HEK293 (cell line): ENCODE results near the gene DDO.
A peak's percentile ranks its signal among the peaks of the same experiment; 100 is the strongest.

ENCODE experiments used
- CTCF ChIA-PET: fragments of 350-600 bp; formaldehyde crosslinking; extraction: SDS; loops from one replicate; lab custom pipeline; 2021; ENCODE audit warnings: antibody characterized with exemption; lab: Yijun Ruan, JAX
- POLR2A ChIA-PET: fragments of 300-600 bp; formaldehyde crosslinking; extraction: SDS; loops from one replicate; lab custom pipeline; 2020; ENCODE audit warnings: antibody characterized with exemption, inconsistent platforms; lab: Yijun Ruan, JAX
- H3K27ac ChIP-seq: fragments of 200-500 bp; sonication (Bioruptor generic); 2 replicates; pipeline ENCODE4 v1.5.1; 2014; ENCODE audit warnings: low read depth, low read length, control low read depth, inconsistent platforms; ENCODE audit errors: extremely low read depth
- H3K36me3 ChIP-seq, 2 experiments: fragments of 200-500 bp in 1 of 2; sonication (Bioruptor generic) in 1 of 2; 1 replicate in 1 of 2; 2 replicates in 1 of 2; pipeline ENCODE4 v1.5.1; 2014 to 2017; ENCODE audit warnings: inconsistent platforms in 2 of 2, low read length in 2 of 2; ENCODE audit not compliant: control insufficient read depth in 2 of 2, insufficient read depth in 1 of 2
- H3K4me1 ChIP-seq: fragments of 200-500 bp; sonication (Bioruptor generic); 2 replicates; pipeline ENCODE4 v1.5.1; 2014; ENCODE audit warnings: mild to moderate bottlenecking, low read length, inconsistent platforms; ENCODE audit not compliant: control insufficient read depth, insufficient read depth
- H3K4me3 ChIP-seq: 2 replicates; pipeline ENCODE4 v1.5.1; 2011; ENCODE audit warnings: low read depth, mild to moderate bottlenecking, control low read depth, low read length, moderate library complexity
- H3K9me3 ChIP-seq: fragments of 200-500 bp; sonication (Bioruptor generic); 2 replicates; pipeline ENCODE4 v1.5.1; 2014; ENCODE audit warnings: low read depth, low read length, inconsistent platforms; ENCODE audit not compliant: control insufficient read depth, insufficient read depth
- EGR2 ChIP-seq: fragments of 450-650 bp; formaldehyde crosslinking; IDR thresholded peaks from 2 replicates; pipeline ENCODE4 v1.5.1; 2016; ENCODE audit warnings: low read depth, missing biosample characterization, missing genetic modification characterization
- GLI2 ChIP-seq: fragments of 450-650 bp; formaldehyde crosslinking; IDR thresholded peaks from 2 replicates; pipeline ENCODE4; 2017; ENCODE audit warnings: missing biosample characterization, missing genetic modification characterization, low read depth, borderline replicate concordance
- GLI4 ChIP-seq: fragments of 450-650 bp; formaldehyde crosslinking; IDR thresholded peaks from 2 replicates; pipeline ENCODE4 v1.5.1; 2016; ENCODE audit warnings: missing biosample characterization, missing genetic modification characterization
- SCRT2 ChIP-seq: fragments of 450-650 bp; formaldehyde crosslinking; IDR thresholded peaks from 2 replicates; pipeline ENCODE4 v1.5.1; 2016; ENCODE audit warnings: missing biosample characterization, missing genetic modification characterization
- SETDB1 ChIP-seq: IDR thresholded peaks from one replicate; pipeline ENCODE4 v1.6.1; 2017; ENCODE audit warnings: mild to moderate bottlenecking, low read length, moderate library complexity, mixed read lengths; ENCODE audit not compliant: insufficient read length
- SP7 ChIP-seq: fragments of 450-650 bp; formaldehyde crosslinking; IDR thresholded peaks from 2 replicates; pipeline ENCODE4 v1.5.1; 2016; ENCODE audit warnings: missing biosample characterization, missing genetic modification characterization
- TRIM28 ChIP-seq: IDR thresholded peaks from 2 replicates; pipeline ENCODE4 v1.6.1; 2011; ENCODE audit warnings: low read length, control low read depth, borderline replicate concordance
- ZBTB21 ChIP-seq: fragments of 450-650 bp; formaldehyde crosslinking; IDR thresholded peaks from 2 replicates; pipeline ENCODE4 v1.5.1; 2017; ENCODE audit warnings: missing biosample characterization, missing genetic modification characterization
- ZBTB8A ChIP-seq: fragments of 450-650 bp; formaldehyde crosslinking; IDR thresholded peaks from 2 replicates; pipeline ENCODE4 v1.5.1; 2016; ENCODE audit warnings: missing biosample characterization, missing genetic modification characterization
- ZEB2 ChIP-seq: fragments of 450-650 bp; formaldehyde crosslinking; IDR thresholded peaks from 2 replicates; pipeline ENCODE4 v1.5.1; 2016; ENCODE audit warnings: missing biosample characterization, missing genetic modification characterization
- ZFP69B ChIP-seq: fragments of 450-650 bp; formaldehyde crosslinking; IDR thresholded peaks from 2 replicates; pipeline ENCODE4 v1.5.1; 2016; ENCODE audit warnings: missing biosample characterization, missing genetic modification characterization
- ZNF174 ChIP-seq: fragments of 450-650 bp; formaldehyde crosslinking; IDR thresholded peaks from 2 replicates; pipeline ENCODE4 v1.5.0; 2017; ENCODE audit warnings: missing biosample characterization, mild to moderate bottlenecking, missing genetic modification characterization
- ZNF2 ChIP-seq: fragments of 450-650 bp; formaldehyde crosslinking; IDR thresholded peaks from 2 replicates; pipeline ENCODE4 v1.5.1; 2016; ENCODE audit warnings: missing biosample characterization, missing genetic modification characterization
- ZNF202 ChIP-seq: fragments of 450-650 bp; formaldehyde crosslinking; IDR thresholded peaks from 2 replicates; pipeline ENCODE4 v1.5.1; 2016; ENCODE audit warnings: missing biosample characterization, missing genetic modification characterization, borderline replicate concordance
- ZNF223 ChIP-seq: fragments of 450-650 bp; formaldehyde crosslinking; IDR thresholded peaks from 2 replicates; pipeline ENCODE4 v1.5.1; 2016; ENCODE audit warnings: missing biosample characterization, missing genetic modification characterization
- ZNF239 ChIP-seq: fragments of 450-650 bp; formaldehyde crosslinking; IDR thresholded peaks from 2 replicates; pipeline ENCODE4 v1.5.1; 2016; ENCODE audit warnings: missing biosample characterization, missing genetic modification characterization
- ZNF248 ChIP-seq: fragments of 450-650 bp; formaldehyde crosslinking; IDR thresholded peaks from 2 replicates; pipeline ENCODE4 v1.5.1; 2017; ENCODE audit warnings: missing biosample characterization, missing genetic modification characterization
- ZNF311 ChIP-seq: fragments of 450-650 bp; formaldehyde crosslinking; IDR thresholded peaks from 2 replicates; pipeline ENCODE4 v1.5.1; 2017; ENCODE audit warnings: missing biosample characterization, missing genetic modification characterization, borderline replicate concordance
- ZNF37A ChIP-seq: fragments of 450-650 bp; IDR thresholded peaks from 2 replicates; pipeline ENCODE4 v1.5.1; 2018; ENCODE audit warnings: missing biosample characterization, missing genetic modification characterization
- ZNF473 ChIP-seq: fragments of 450-650 bp; formaldehyde crosslinking; IDR thresholded peaks from 2 replicates; pipeline ENCODE4 v1.5.1; 2017; ENCODE audit warnings: missing biosample characterization, missing genetic modification characterization
- ZNF530 ChIP-seq: fragments of 450-650 bp; formaldehyde crosslinking; IDR thresholded peaks from 2 replicates; pipeline ENCODE4 v1.5.1; 2016; ENCODE audit warnings: low read depth, missing biosample characterization, missing genetic modification characterization
- ZNF558 ChIP-seq: fragments of 450-650 bp; formaldehyde crosslinking; IDR thresholded peaks from 2 replicates; pipeline ENCODE4 v1.5.1; 2016; ENCODE audit warnings: missing biosample characterization, missing genetic modification characterization
- ZNF596 ChIP-seq: fragments of 450-650 bp; IDR thresholded peaks from 2 replicates; pipeline ENCODE4 v1.5.0; 2018; ENCODE audit warnings: missing biosample characterization, mild to moderate bottlenecking, missing genetic modification characterization, moderate library complexity
- ZNF610 ChIP-seq: fragments of 450-650 bp; formaldehyde crosslinking; IDR thresholded peaks from 2 replicates; pipeline ENCODE4 v1.5.1; 2016; ENCODE audit warnings: missing biosample characterization, missing genetic modification characterization, borderline replicate concordance
- ZNF747 ChIP-seq: fragments of 450-650 bp; formaldehyde crosslinking; IDR thresholded peaks from 2 replicates; pipeline ENCODE4 v1.5.1; 2016; ENCODE audit warnings: missing biosample characterization, missing genetic modification characterization
- ZSCAN30 ChIP-seq: fragments of 450-650 bp; IDR thresholded peaks from 2 replicates; pipeline ENCODE4 v1.5.1; 2018; ENCODE audit warnings: missing biosample characterization, mild to moderate bottlenecking, missing genetic modification characterization, moderate library complexity
- TF ChIP-seq, protein P1 (sequence below): fragments of 450-650 bp; formaldehyde crosslinking; IDR thresholded peaks from 2 replicates; pipeline ENCODE4 v1.5.1; 2016; ENCODE audit warnings: missing biosample characterization, missing genetic modification characterization
- TF ChIP-seq, protein P2 (sequence below): fragments of 450-650 bp; IDR thresholded peaks from 2 replicates; pipeline ENCODE4 v1.5.1; 2018; ENCODE audit warnings: missing biosample characterization, mild to moderate bottlenecking, missing genetic modification characterization
- TF ChIP-seq, protein P3 (sequence below): fragments of 450-650 bp; formaldehyde crosslinking; IDR thresholded peaks from 2 replicates; pipeline ENCODE4 v1.5.1; 2016; ENCODE audit warnings: missing biosample characterization, missing genetic modification characterization
- TF ChIP-seq, protein P4 (sequence below): fragments of 450-650 bp; formaldehyde crosslinking; IDR thresholded peaks from 2 replicates; pipeline ENCODE4 v1.5.1; 2016; ENCODE audit warnings: missing biosample characterization, missing genetic modification characterization, borderline replicate concordance
- TF ChIP-seq, protein P5 (sequence below): fragments of 450-650 bp; formaldehyde crosslinking; IDR thresholded peaks from 2 replicates; pipeline ENCODE4 v1.5.1; 2017; ENCODE audit warnings: missing biosample characterization, mild to moderate bottlenecking, missing genetic modification characterization, moderate library complexity

The DDO gene

DNA sequence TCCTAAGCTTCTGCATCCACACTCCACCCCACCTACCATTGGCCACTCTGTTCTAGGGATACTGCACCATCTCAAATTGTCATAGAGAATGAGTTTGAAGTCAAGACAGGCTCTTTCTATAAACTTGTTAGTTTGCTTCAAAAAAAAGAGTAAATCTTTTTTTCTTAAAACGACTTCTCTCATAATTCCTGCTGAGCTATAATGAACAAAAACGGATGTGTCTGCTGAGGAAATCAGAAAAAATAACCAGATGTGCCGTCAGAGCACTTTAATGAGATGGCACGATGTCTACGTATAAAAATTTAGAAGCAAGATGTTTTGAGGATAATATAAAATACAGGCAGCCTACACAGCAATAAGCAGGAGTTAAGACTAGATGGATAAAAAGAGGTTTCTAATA is 24.0 kb upstream of the DDO start (continued):
- TF ChIP-seq ZNF37A (tag by site-specific recombination) = no peak

DNA sequence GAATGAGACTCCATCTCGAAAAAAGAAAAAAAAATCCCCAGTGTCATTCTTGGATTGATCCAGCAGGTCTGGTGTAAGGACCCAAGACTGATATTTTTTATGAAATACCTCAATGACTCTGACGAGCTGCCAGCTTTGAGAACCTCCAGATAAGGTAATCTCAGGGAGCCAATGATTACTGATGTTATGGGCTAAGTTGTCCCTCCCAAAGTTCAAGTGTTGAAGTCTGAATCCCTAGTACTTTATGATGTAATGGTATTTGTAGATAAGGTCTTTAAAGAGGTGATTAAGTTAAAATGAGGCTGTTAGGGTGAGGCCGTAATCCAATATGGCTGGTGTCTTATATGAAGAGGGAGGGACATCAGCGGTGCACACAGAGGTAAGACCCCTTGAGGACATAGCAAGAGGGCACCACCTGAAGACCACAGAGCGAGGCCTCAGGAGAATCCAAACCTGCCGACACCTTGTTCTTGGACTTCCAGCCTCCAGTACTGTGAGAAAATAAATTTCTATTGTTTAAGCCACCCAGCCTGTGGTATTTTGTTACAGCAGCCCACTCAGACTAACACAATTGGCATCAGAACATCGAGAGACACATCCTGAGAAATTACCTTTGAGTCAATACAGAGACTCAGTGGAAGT is 19.7 kb upstream of the DDO start:
- no peaks in the 10 kb centered on the region for H3K4me1 ChIP-seq
- H3K27ac ChIP-seq = no peak overlapping the region
- H3K36me3 ChIP-seq = no peaks in the 10 kb centered on the region
- CTCF ChIA-PET = no interaction called here
- POLR2A ChIA-PET = no interaction called here
- H3K4me3 ChIP-seq = no peak overlapping the region
- H3K9me3 ChIP-seq = no peaks in the 10 kb centered on the region
- TF ChIP-seq EGR2 = no peak
- TF ChIP-seq ZNF596 = no peak
- TF ChIP-seq SETDB1 = peak; percentile 22
- no peak for TF ChIP-seq ZFP69B (tag by site-specific recombination)
- TF ChIP-seq SP7 (tag by site-specific recombination) = no peak
- no peak for TF ChIP-seq ZNF248 (tag by site-specific recombination)
- no peak for TF ChIP-seq ZBTB21 (tag by site-specific recombination)
- no peak for TF ChIP-seq ZNF202
- no peak for TF ChIP-seq ZEB2
- TF ChIP-seq, protein P1, sequence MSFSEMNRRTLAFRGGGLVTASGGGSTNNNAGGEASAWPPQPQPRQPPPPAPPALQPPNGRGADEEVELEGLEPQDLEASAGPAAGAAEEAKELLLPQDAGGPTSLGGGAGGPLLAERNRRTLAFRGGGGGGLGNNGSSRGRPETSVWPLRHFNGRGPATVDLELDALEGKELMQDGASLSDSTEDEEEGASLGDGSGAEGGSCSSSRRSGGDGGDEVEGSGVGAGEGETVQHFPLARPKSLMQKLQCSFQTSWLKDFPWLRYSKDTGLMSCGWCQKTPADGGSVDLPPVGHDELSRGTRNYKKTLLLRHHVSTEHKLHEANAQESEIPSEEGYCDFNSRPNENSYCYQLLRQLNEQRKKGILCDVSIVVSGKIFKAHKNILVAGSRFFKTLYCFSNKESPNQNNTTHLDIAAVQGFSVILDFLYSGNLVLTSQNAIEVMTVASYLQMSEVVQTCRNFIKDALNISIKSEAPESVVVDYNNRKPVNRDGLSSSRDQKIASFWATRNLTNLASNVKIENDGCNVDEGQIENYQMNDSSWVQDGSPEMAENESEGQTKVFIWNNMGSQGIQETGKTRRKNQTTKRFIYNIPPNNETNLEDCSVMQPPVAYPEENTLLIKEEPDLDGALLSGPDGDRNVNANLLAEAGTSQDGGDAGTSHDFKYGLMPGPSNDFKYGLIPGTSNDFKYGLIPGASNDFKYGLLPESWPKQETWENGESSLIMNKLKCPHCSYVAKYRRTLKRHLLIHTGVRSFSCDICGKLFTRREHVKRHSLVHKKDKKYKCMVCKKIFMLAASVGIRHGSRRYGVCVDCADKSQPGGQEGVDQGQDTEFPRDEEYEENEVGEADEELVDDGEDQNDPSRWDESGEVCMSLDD (tag by site-specific recombination) = no peak
- TF ChIP-seq ZNF747 = no peak
- TF ChIP-seq, protein P2, sequence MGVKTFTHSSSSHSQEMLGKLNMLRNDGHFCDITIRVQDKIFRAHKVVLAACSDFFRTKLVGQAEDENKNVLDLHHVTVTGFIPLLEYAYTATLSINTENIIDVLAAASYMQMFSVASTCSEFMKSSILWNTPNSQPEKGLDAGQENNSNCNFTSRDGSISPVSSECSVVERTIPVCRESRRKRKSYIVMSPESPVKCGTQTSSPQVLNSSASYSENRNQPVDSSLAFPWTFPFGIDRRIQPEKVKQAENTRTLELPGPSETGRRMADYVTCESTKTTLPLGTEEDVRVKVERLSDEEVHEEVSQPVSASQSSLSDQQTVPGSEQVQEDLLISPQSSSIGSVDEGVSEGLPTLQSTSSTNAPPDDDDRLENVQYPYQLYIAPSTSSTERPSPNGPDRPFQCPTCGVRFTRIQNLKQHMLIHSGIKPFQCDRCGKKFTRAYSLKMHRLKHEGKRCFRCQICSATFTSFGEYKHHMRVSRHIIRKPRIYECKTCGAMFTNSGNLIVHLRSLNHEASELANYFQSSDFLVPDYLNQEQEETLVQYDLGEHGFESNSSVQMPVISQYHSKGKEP (tag by site-specific recombination) = no peak
- no peak for TF ChIP-seq ZBTB8A
- TF ChIP-seq ZNF239 = no peak
- no peak for TF ChIP-seq GLI2 (tag by site-specific recombination)
- TF ChIP-seq ZNF473 (tag by site-specific recombination) = no peak
- TF ChIP-seq, protein P3, sequence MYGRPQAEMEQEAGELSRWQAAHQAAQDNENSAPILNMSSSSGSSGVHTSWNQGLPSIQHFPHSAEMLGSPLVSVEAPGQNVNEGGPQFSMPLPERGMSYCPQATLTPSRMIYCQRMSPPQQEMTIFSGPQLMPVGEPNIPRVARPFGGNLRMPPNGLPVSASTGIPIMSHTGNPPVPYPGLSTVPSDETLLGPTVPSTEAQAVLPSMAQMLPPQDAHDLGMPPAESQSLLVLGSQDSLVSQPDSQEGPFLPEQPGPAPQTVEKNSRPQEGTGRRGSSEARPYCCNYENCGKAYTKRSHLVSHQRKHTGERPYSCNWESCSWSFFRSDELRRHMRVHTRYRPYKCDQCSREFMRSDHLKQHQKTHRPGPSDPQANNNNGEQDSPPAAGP (tag by site-specific recombination) = no peak
- TF ChIP-seq ZNF223 (tag by site-specific recombination) = no peak
- TF ChIP-seq ZNF2 (tag by site-specific recombination) = no peak
- no peak for TF ChIP-seq ZNF311 (tag by site-specific recombination)
- no peak for TF ChIP-seq ZSCAN30 (tag by site-specific recombination)
- TF ChIP-seq ZNF530 (tag by site-specific recombination) = no peak
- TF ChIP-seq TRIM28 = 0 out of 2 replicates have a peak, but pooled peaks have one; percentile 41
- TF ChIP-seq ZNF174 (tag by site-specific recombination) = no peak
- TF ChIP-seq ZNF558 (tag by site-specific recombination) = peak; percentile 55; the same call in 1 of the 2 replicates
- TF ChIP-seq, protein P4, sequence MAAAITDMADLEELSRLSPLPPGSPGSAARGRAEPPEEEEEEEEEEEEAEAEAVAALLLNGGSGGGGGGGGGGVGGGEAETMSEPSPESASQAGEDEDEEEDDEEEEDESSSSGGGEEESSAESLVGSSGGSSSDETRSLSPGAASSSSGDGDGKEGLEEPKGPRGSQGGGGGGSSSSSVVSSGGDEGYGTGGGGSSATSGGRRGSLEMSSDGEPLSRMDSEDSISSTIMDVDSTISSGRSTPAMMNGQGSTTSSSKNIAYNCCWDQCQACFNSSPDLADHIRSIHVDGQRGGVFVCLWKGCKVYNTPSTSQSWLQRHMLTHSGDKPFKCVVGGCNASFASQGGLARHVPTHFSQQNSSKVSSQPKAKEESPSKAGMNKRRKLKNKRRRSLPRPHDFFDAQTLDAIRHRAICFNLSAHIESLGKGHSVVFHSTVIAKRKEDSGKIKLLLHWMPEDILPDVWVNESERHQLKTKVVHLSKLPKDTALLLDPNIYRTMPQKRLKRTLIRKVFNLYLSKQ = no peak
- no peak for TF ChIP-seq SCRT2 (tag by site-specific recombination)
- no peak for TF ChIP-seq GLI4 (tag by site-specific recombination)
- no peak for TF ChIP-seq ZNF610 (tag by site-specific recombination)
- TF ChIP-seq, protein P5, sequence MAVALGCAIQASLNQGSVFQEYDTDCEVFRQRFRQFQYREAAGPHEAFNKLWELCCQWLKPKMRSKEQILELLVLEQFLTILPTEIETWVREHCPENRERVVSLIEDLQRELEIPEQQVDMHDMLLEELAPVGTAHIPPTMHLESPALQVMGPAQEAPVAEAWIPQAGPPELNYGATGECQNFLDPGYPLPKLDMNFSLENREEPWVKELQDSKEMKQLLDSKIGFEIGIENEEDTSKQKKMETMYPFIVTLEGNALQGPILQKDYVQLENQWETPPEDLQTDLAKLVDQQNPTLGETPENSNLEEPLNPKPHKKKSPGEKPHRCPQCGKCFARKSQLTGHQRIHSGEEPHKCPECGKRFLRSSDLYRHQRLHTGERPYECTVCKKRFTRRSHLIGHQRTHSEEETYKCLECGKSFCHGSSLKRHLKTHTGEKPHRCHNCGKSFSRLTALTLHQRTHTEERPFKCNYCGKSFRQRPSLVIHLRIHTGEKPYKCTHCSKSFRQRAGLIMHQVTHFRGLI = no peak
